KOPT-K1 (cell line): ENCODE measurements around the gene TSSC4.

Experiments used
- H3K27ac ChIP-seq: fragments of 200-600 bp; sonication (generic); 2 replicates; pipeline ENCODE4 v1.5.1; 2016; ENCODE audit warnings: antibody characterized with exemption, mild to moderate bottlenecking, low read depth, low read length; ENCODE audit not compliant: poor library complexity, severe bottlenecking
- H3K36me3 ChIP-seq: fragments of 200-600 bp; sonication (generic); 2 replicates; pipeline ENCODE4 v1.5.1; 2017; ENCODE audit warnings: antibody characterized with exemption, mild to moderate bottlenecking, low read length, moderate library complexity; ENCODE audit not compliant: insufficient read depth
- H3K9me3 ChIP-seq: fragments of 200-600 bp; sonication (generic); 2 replicates; pipeline ENCODE4 v1.5.1; 2017; ENCODE audit warnings: antibody characterized with exemption, low read length, mild to moderate bottlenecking; ENCODE audit not compliant: insufficient read depth, poor library complexity, severe bottlenecking

TSSC4 gene

GRCh38 chr11:2411446-2412305 is 11.1 kb downstream of the TSSC4 start:
- Histone ChIP-seq H3K27ac (no peak overlapping the region), H3K9me3 (no peaks in the 10 kb centered on the region), H3K36me3 (no peaks in the 10 kb centered on the region)

DNA sequence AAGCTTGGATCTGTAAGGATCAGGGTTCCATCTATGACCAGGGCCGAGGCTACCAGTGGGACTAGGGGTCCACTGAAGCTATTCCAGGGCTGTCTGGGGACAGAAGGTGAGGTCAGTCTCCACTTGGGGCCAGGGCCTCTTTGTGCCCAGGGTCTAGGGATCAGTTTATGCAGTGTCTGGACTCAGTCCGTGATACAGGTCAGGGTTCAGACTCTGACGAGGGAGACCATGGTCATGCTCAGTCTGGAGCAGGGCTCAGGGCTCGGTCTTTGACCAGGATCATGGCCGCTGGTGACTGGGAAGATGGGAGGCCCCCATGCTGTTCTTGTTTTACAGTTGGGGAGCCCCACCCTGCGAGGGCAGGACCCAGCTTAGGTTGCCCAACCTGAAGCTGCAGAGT is 11.8 kb downstream of the TSSC4 start:
- H3K27ac ChIP-seq, result no peak overlapping the region
- H3K36me3 ChIP-seq, result no peaks in the 10 kb centered on the region
- H3K9me3 ChIP-seq, result no peaks in the 10 kb centered on the region

GRCh38 chr11:2413742-2414579 is 13.4 kb downstream of the TSSC4 start:
- Histone ChIP-seq H3K9me3 (no peaks in the 10 kb centered on the region), H3K27ac (no peak overlapping the region), H3K36me3 (no peaks in the 10 kb centered on the region)

DNA sequence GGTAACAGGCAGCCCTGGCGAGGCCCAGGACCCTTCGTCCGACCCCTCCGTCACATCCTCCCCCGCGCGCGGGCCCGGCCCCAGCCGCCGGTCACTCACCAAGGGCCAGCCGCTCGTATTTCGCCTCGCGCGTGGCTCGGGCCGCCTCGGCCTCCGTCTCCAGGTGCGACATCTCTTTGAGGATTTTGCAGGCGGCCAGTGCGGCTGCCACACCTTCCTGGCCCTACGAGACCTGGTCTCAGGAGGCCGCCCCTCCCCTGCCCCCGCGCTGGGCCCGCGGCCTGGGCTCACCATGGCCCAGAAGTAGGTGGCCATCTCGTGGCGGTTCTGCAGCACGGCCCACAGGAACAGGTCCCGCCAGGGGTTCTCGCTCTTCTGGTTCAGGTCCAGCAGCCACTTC is 14.1 kb downstream of the TSSC4 start:
- no peak overlapping the region for H3K27ac ChIP-seq
- no peaks in the 10 kb centered on the region for H3K9me3 ChIP-seq
- H3K36me3 ChIP-seq, result no peaks in the 10 kb centered on the region

- H3K27ac ChIP-seq, result no peak overlapping the region
- H3K9me3 ChIP-seq, result no peaks in the 10 kb centered on the region
Measured at GRCh38 chr11:2415171-2415570, 14.6 kb downstream of the TSSC4 start.

DNA sequence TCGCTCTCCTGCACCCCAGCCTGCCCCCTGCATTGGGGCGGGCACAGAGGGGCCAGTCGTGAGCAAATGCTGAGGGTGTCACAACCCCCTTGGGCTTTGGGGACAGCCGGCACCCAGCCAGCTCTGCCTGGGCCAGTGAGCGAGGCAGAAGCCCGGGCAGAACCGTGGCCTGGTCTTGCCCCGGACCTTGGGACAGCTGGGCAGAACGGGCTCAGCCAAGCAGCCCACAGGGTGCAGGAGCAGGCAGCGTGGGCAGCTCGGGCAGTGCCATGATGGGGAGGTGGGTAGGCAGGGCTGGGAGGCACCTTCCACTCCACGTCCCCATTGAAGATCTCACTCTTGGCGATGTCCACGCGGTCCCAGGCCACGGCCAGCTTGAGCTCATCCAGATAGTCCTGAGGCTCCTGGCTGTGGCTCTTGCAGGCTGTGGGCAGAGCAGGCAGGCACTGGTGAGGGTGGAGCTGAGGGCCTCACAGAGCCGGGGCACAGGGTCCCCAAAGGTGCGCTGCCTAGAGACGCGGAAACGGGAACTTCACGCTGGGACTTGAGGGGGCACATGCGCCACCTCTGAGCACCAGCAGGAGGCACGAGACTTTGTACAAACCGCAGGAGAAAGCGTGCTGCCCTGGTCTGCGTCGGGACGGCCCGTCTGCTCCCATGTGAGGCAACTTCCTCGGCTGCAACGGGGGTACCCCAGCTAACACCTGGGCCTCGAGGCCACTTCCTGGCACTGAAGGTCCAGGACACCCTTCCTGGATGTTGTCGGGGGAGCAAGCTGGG is 15.2 kb downstream of the TSSC4 start:
- H3K9me3 ChIP-seq, result no peaks in the 10 kb centered on the region
- no peaks in the 10 kb centered on the region for H3K36me3 ChIP-seq
- H3K27ac ChIP-seq, result no peak overlapping the region

More at GRCh38 chr11:2415171-2415570, 14.6 kb downstream of the TSSC4 start:
- no peaks in the 10 kb centered on the region for H3K36me3 ChIP-seq

DNA sequence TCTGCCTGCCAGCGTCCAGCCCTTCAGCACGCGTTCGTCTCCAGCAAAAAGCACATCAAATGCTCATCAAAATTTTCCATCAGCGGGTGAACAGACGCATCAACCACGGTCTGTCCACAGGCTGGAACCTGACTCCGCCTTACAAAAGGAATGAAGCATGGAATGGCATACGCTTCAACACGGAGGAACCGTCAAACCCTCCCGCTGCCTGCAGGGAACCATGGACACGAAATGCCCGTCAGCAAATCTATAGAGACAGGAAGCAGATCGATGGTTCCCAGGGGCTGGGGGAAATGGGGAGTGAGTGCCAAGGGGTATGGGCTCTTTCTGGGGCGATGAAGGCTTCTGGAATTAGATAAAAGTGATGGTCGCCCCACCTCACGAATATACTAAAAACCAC is 16.2 kb downstream of the TSSC4 start:
- Histone ChIP-seq H3K27ac (no peak overlapping the region), H3K36me3 (no peaks in the 10 kb centered on the region)

DNA sequence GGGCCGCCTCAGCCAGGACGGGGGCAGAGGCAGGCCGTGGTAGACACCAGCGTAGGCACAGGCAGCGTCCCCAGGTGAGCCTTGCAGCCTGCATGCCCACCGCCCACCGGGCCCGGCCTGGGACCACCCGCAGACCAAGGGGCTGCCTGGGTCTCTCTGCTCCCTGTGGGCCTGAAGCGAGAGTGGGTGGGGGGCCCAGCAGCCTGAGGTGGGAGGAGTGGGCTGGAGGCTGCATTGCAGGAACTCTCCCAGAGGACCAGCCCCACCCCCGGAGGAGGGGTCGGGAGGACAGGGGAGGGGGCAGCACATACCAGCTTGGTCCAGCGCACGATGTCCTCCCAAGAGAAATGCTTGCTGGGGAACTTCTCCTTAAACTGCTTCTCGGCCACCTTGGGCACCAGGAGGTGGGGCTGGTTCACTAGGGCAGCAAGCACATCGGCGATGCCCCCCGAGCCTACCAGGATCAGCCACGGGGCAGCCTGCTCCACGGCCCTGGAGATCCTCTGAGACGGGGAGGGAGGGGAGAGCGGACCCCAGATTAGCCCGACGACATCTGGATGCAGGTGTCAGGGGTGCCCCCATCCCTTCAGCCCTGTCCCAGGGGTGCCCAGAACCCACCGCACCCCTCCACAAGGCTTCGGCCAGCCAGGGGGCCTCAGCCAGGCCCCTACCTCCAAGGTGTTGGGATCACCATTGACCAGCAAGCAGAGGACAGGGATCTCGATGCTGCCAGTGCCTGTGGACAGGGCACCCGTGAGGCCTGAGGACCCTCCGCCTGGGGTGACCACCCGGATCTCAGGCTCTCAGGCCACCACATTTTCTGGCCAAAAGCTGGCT is 17.5 kb downstream of the TSSC4 start:
- H3K27ac ChIP-seq, result no peak overlapping the region
- H3K9me3 ChIP-seq, result no peaks in the 10 kb centered on the region
- no peaks in the 10 kb centered on the region for H3K36me3 ChIP-seq

More for the DNA sequence above, 16.2 kb downstream of the TSSC4 start:
- H3K9me3 ChIP-seq, result no peaks in the 10 kb centered on the region

- no peaks in the 10 kb centered on the region for H3K9me3 ChIP-seq
- no peaks in the 10 kb centered on the region for H3K36me3 ChIP-seq
- H3K27ac ChIP-seq, result no peak overlapping the region
Measured at GRCh38 chr11:2418693-2419360, 18.3 kb downstream of the TSSC4 start.

DNA sequence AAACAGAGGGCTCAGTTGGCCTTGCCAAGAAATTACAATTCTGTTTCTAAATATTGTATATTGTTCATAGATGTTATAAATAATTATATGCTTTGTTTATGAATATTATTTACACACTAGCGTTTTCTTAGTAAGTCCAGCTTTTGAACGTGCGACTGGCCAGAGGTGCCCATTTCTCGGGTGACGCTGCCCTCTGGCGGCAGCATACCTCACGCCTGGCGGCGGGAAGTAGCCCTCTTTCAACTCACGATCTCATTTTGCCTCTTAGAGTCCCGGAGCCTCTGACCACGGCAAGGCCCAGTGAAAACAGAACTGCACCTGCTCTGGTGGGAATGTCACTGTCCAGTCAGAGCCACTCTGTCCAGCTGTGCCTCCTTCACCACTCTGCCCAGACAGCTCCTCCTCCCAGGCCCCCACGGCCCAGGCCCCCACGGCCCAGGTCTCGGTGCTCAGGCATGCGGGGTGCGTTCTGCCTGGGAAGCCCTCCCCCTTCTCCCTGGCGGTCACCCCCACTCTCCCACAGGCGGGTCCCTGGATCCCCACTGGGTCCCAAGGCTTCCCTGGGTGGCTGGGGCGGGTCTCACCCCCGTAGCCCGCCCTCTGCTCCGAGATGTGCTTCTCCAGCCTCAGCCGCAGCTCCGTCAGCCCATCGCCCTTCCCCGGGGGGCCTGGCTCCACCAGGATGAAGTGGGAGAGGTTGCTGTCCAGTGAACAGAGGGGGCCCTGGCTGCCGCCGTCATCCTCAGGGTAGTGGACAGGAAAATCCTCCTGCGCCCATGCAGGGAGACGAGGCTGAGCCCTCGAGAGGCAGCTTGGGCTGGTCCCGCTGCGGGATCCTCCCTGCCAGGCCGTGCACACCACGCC is 19.3 kb downstream of the TSSC4 start:
- Histone ChIP-seq H3K9me3 (no peaks in the 10 kb centered on the region), H3K36me3 (no peaks in the 10 kb centered on the region), H3K27ac (no peak overlapping the region)

- no peaks in the 10 kb centered on the region for H3K36me3 ChIP-seq
- no peaks in the 10 kb centered on the region for H3K9me3 ChIP-seq
- H3K27ac ChIP-seq, result no peak overlapping the region
Measured at GRCh38 chr11:2420502-2421225, 20.1 kb downstream of the TSSC4 start.

GRCh38 chr11:2421226-2421994 is 20.9 kb downstream of the TSSC4 start:
- Histone ChIP-seq H3K36me3 (no peaks in the 10 kb centered on the region), H3K27ac (no peak overlapping the region), H3K9me3 (no peaks in the 10 kb centered on the region)
